Measurements from ENCODE around the gene HADHA.

DNA sequence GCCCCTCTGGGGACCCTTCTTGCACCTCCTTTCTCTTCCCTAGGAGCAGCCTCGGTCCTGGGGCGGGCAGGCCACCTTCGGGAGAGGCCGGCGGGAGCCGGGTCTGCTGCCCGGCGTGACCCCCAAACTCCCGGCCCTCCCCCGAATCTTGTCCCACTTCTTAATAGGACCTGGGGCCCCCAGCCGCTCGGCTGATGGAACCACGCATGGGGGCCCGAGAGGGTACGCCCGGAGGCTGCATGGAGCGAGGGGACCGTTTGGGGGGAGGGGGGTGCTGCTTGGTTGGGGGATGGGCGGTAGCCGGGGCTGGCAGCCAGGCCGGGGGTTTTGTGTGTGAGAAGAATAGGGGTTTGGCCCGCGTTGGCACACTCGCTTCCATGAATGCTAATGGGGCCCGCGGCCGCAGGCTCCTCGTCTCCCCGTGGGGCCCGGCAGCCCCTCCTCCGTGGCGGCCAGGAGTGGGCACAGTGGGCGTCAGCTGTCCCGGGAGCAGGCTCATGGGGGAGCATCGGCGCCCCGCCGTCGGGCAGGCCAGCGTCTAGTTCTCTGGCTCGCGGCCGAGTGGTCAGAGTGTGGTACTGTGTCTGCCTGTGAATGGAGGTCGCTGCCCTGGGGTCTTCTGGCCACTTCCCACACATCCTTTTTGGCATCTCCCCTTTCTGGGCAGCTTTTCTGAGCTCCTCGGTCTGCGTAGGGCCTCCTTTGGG is 70.5 kb downstream of the HADHA start:
- no peak for TF ChIP-seq POLR2AphosphoS5 (IDR thresholded peaks at IDR 0.05; ENCODE audit: low read depth)
- TF ChIP-seq, protein P1, sequence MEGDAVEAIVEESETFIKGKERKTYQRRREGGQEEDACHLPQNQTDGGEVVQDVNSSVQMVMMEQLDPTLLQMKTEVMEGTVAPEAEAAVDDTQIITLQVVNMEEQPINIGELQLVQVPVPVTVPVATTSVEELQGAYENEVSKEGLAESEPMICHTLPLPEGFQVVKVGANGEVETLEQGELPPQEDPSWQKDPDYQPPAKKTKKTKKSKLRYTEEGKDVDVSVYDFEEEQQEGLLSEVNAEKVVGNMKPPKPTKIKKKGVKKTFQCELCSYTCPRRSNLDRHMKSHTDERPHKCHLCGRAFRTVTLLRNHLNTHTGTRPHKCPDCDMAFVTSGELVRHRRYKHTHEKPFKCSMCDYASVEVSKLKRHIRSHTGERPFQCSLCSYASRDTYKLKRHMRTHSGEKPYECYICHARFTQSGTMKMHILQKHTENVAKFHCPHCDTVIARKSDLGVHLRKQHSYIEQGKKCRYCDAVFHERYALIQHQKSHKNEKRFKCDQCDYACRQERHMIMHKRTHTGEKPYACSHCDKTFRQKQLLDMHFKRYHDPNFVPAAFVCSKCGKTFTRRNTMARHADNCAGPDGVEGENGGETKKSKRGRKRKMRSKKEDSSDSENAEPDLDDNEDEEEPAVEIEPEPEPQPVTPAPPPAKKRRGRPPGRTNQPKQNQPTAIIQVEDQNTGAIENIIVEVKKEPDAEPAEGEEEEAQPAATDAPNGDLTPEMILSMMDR (IDR thresholded peaks at IDR 0.05; ENCODE audit: insufficient read depth, low read length), result no peak
- TF ChIP-seq, protein P2, sequence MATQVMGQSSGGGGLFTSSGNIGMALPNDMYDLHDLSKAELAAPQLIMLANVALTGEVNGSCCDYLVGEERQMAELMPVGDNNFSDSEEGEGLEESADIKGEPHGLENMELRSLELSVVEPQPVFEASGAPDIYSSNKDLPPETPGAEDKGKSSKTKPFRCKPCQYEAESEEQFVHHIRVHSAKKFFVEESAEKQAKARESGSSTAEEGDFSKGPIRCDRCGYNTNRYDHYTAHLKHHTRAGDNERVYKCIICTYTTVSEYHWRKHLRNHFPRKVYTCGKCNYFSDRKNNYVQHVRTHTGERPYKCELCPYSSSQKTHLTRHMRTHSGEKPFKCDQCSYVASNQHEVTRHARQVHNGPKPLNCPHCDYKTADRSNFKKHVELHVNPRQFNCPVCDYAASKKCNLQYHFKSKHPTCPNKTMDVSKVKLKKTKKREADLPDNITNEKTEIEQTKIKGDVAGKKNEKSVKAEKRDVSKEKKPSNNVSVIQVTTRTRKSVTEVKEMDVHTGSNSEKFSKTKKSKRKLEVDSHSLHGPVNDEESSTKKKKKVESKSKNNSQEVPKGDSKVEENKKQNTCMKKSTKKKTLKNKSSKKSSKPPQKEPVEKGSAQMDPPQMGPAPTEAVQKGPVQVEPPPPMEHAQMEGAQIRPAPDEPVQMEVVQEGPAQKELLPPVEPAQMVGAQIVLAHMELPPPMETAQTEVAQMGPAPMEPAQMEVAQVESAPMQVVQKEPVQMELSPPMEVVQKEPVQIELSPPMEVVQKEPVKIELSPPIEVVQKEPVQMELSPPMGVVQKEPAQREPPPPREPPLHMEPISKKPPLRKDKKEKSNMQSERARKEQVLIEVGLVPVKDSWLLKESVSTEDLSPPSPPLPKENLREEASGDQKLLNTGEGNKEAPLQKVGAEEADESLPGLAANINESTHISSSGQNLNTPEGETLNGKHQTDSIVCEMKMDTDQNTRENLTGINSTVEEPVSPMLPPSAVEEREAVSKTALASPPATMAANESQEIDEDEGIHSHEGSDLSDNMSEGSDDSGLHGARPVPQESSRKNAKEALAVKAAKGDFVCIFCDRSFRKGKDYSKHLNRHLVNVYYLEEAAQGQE (IDR thresholded peaks at IDR 0.05; ENCODE audit: insufficient replicate concordance, low read depth), result no peak

Data from HL-60 (cell line).